ENCODE measurements around the gene AUTS2.

GRCh38 chr7:69912846-69913245 is 314.6 kb downstream of the AUTS2 start:
- TF ChIP-seq CTCF (IDR thresholded peaks at IDR 0.05) = no peak
- no peak for TF ChIP-seq POLR2A (IDR thresholded peaks at IDR 0.05)
